Body of pancreas (tissue), 4 donors: ENCODE measurements around the gene SMIM41.

Source experiments
- POLR2A ChIP-seq, 3 donors: fragments of 450-650 bp; IDR thresholded peaks; one replicate each; pipeline ENCODE4 v1.6.1; 2016; ENCODE audit warnings: antibody characterized with exemption in 3 of 3, mild to moderate bottlenecking in 2 of 3
- TF ChIP-seq, protein P1 (sequence below), 7 experiments: fragments of 450-650 bp in 4 of 7; fragments of 200-600 bp in 3 of 7; sonication (generic) in 3 of 7; IDR thresholded peaks; one replicate each; pipeline ENCODE4 v1.5.1; 2016 to 2019; ENCODE audit warnings: antibody characterized with exemption in 7 of 7

DNA sequence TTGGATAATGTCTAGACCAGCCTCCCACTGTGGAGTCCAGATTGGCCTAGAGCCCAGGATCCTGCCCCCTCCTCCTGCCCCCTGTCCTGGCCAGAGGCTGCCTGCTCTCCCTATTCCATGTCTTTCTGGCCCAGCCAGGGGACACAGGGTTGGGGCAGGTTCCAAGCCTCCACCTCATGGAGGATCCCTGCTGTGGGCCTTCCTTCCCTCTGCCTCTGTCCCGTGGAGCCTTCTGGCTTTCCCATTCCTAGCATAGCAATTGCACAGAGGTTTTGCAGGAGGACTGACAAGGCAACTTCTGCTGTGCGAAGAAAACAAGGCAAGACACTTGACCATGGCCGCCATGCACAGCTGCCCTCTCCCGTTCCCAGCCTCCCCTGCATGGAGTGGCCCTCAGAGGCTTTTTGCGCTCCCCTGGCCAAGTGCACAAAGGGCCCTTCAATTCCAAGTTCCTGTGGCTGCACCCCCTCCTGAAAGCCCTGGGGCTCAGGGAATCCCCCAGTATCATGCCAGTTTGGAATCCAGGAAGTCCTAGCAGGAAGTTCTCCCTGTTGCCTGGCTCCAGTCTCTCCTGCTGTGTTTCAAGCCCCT lies 70.2 kb downstream of the SMIM41 start:
- TF ChIP-seq, protein P1, sequence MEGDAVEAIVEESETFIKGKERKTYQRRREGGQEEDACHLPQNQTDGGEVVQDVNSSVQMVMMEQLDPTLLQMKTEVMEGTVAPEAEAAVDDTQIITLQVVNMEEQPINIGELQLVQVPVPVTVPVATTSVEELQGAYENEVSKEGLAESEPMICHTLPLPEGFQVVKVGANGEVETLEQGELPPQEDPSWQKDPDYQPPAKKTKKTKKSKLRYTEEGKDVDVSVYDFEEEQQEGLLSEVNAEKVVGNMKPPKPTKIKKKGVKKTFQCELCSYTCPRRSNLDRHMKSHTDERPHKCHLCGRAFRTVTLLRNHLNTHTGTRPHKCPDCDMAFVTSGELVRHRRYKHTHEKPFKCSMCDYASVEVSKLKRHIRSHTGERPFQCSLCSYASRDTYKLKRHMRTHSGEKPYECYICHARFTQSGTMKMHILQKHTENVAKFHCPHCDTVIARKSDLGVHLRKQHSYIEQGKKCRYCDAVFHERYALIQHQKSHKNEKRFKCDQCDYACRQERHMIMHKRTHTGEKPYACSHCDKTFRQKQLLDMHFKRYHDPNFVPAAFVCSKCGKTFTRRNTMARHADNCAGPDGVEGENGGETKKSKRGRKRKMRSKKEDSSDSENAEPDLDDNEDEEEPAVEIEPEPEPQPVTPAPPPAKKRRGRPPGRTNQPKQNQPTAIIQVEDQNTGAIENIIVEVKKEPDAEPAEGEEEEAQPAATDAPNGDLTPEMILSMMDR (IDR thresholded peaks at IDR 0.05) = no peak
- TF ChIP-seq POLR2A (IDR thresholded peaks at IDR 0.05) = no peak
